Fibroblast of lung (primary cell): ENCODE data around the gene STAP2.

ENCODE experiments used
- CTCF ChIP-seq, 2 donors: IDR thresholded peaks in 1 of 2; conservative IDR thresholded peaks in 1 of 2; 1 replicate in 1 of 2; 2 replicates in 1 of 2; pipeline ENCODE4 v1.5.1; 2011 to 2012; ENCODE audit warnings: low read length in 2 of 2, control low read depth in 1 of 2, inconsistent platforms in 1 of 2, low read depth in 1 of 2, mild to moderate bottlenecking in 1 of 2
- EZH2 ChIP-seq: IDR thresholded peaks from 2 replicates; pipeline ENCODE4 v1.5.1; 2012; ENCODE audit warnings: low read length, control low read depth, mild to moderate bottlenecking; ENCODE audit errors: missing control alignments

GRCh38 chr19:4362101-4362828, 23.6 kb upstream of the STAP2 start:
- TF ChIP-seq CTCF (conservative IDR thresholded peaks at IDR 0.05 in 1 of 2, IDR thresholded peaks at IDR 0.05 in 1 of 2; ENCODE audit: low read depth in 1 of 2, low read length in 2 of 2) (no peak), EZH2 (no peak)
